ENCODE measurements around the gene DKK3. TPM values are rescaled to one million over a fixed set of nuclear protein-coding genes. Genes with fewer than 3 reads are reported as not detected.
A peak's percentile ranks its signal among the peaks of the same experiment; 100 is the strongest.

The DKK3 gene
- total RNA-seq, 1 experiment from 2014 or later = 129 TPM

- no peak for DNase-seq (ENCODE audit: low spot score)
Observed at GRCh38 chr11:12031856-12032544, 23.6 kb upstream of the DKK3 start.

GRCh38 chr11:12029738-12030363 lies 21.4 kb upstream of the DKK3 start:
- DNase-seq (ENCODE audit: low spot score) = no peak

DNA sequence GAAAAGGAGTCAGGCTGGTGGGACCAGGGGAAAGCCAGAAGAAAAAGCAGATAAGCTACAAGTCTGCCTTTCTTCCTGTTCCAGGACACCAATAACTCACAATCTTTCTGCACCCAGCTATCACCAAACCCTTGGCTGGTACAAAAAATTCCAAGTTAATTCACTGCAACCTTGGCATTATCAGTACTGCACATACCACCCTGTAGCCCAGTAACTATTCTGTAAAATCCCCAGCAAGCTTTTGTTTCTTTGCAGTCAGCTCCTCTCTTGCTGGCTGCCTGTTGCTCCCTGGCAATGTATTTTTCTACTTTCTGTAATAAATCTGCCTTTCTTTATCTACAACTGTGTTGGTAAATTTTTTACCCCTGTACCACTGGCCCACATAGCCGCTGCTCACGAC lies 20.7 kb upstream of the DKK3 start:
- DNase-seq (ENCODE audit: low spot score) = no peak

DNA sequence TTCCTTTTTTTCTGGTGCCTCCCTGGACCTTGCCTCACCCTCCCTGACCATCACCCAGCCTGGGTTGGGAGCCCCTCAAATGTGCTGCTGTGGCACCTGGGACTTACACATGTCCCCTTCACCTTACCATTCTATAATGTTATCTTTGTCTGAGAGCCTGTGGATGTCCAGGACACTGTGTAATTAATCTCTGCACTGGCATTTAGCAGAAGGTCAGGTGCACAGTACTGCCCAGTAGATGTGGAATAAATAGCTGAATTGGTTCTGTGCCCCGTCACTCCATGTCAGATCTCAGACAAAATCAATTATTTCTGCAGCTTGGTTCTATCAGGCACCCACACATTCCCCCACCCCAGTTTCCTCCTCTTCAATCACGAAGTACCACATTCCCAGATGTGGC lies 19.9 kb upstream of the DKK3 start:
- DNase-seq (ENCODE audit: low spot score) = no peak

DNA sequence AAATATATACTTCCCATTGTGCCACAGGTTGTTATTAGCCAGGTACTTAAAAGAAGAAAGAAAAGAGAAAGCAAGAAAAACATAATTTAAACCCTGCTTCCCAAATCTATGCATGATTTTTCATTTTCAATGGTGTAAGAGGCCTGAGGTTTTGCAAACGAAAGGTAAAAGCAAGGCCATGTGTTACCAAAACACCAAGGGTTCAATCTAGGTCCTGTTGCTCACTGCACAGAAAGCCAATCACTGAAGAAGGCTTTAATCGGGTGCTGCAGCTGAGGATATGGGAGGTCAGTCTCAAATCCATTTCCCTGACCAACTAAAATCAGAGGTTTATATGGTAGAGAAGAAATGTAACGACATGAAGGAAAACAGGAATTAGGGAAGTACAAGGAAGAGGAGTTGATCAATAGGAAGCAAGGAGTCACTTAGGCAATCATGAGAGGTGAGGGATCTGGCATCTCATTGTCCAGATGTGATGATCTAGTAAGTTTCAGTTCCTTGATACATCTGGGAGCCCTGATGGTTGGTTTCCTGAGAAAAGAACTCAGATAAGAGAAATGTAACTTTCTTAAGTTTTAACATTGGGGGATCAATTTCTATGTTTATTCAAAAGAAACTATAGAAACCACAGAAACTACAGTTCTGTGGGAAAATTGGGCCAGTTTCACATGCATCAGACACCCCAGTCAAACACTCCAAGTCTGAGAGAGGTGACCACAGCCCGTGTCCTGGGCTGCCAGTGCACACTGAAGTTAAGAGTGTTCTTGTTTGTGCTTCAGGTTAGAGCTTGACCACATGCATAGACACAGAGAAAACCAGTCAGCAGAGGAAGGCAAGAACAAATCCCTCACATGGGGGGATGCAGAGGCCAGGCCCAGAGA lies 18.1 kb upstream of the DKK3 start:
- DNase-seq (ENCODE audit: low spot score) = no peak

DNA sequence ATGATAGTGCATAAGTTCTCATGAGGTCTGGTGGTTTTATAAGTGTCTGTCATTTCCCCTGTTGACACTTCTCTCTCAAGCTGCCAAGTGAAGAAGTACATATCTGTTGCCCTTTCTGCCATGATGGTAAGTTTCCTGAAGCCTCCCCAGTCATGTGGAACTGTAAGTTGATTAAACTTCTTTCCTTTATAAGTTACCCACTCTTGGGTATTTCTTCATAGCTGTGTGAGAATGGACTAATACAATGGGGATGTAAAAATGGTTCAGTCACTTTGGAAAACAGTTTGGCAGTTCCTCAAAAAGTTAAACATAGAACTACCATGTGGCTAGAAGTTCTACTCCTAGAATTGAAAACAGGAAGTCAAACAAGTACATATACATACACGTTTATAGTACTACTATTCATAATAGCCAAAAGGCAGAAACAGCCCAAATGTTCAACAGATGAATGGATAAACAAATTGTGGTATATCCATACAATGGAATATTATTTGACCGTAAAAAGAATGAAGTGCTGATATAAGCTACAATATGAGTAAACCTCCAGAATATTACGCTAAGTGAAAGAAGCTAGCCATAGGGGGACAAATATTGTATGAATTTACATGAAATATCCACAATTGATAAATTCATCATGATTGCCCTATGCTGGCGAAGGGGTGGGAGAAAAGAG lies 16.0 kb upstream of the DKK3 start:
- no peak for DNase-seq (ENCODE audit: low spot score)

DNA sequence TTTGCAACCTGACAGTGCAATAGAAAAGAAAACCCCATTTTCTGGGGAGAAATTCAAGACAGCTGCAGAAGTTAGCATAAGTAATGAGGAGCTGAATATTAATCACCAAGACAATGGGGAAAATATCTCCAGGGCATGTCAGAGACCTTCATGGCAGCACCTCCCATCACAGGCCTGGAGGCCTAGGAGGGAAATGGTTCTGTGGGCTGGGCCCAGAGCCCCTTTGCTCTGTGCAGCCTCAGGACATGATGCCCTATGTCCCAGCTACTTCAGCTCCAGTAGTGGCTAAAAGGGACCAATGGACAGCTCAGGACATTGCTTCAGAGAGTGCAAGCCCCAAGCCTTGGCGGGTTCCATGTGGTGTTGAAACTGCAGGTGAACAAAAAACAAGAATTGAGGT lies 14.6 kb upstream of the DKK3 start:
- no peak for DNase-seq (ENCODE audit: low spot score)

GRCh38 chr11:12020546-12020945 lies 12.1 kb upstream of the DKK3 start:
- DNase-seq (ENCODE audit: low spot score) = no peak

DNA sequence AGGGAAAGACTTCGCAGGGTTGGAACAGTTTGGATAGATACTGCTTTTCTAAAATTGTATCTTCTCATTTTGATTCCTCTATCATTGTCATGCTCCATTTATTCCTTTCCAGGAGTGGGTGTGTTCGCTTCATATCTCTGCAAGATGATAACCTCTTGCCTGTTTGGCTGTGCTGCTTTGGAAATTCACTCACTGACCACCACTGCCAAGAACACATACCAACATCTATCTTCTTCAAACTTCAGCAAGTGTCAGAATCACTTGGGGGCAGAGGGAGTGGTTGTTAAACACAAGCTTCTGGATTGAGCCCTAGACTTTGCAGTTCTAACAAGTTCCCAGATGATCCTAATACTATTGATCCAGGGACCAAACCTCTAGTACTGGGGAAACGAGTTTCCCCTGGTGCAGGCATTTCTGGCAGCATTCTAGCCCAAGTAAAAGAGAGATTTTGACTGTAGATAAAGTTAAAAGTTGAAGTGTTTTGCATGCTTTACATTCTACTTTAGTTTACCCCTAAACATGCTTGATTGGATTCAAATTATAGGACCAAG lies 11.5 kb upstream of the DKK3 start:
- DNase-seq (ENCODE audit: low spot score) = no peak

- peak; percentile 81 for DNase-seq (ENCODE audit: low spot score)
Observed at GRCh38 chr11:12019337-12019736, 10.9 kb upstream of the DKK3 start.

GRCh38 chr11:12017865-12018453 lies 9.5 kb upstream of the DKK3 start:
- no peak for DNase-seq (ENCODE audit: low spot score)

- DNase-seq (ENCODE audit: low spot score) = no peak
Observed at GRCh38 chr11:12017243-12017678, 8.8 kb upstream of the DKK3 start.

- no peak for DNase-seq (ENCODE audit: low spot score)
Observed at GRCh38 chr11:12016246-12016645, 7.8 kb upstream of the DKK3 start.

DNA sequence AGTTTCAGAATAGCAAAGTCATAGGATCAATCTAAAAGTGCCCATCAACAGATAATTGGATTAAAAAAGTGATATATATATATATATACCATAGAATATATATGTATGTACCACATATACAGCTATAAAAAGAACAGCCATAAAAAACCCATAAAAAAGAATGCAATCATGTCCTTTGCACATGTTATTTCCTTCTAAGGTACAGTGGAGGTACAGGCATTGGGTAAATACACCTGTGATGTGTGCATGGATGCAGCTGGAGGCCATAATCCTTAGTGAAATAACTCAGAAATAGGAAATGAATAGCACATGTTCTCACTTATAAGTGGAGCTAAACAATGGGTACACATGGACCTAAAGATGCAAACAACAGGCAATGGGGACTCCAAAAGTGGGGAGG lies 7.1 kb upstream of the DKK3 start:
- DNase-seq (ENCODE audit: low spot score) = no peak

DNA sequence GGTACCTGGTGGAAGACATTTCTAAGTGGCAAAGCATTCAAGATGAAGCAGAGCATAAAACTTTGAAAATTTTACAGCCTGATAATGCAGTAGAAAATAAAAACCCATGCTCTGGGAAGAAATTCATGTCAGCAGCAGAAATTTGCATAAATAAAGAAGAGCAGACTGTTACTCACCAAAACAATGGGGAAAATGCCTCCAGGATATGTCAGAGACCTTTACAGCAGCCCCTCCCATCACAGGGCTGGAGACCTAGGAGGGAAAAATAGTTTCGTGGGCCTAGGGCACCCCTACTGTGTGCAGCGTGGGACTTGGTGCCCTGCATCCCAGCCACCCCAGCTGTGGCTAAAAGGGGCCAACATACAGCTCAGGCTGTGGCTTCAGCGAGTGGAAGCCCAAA lies 5.4 kb upstream of the DKK3 start:
- DNase-seq (ENCODE audit: low spot score) = no peak

GRCh38 chr11:12009617-12010321 lies 1.3 kb upstream of the DKK3 start:
- DNase-seq (ENCODE audit: low spot score) = no peak

GRCh38 chr11:12008790-12009616 lies 577 bp upstream of the DKK3 start:
- peak; percentile 46 for DNase-seq (ENCODE audit: low spot score)

DNA sequence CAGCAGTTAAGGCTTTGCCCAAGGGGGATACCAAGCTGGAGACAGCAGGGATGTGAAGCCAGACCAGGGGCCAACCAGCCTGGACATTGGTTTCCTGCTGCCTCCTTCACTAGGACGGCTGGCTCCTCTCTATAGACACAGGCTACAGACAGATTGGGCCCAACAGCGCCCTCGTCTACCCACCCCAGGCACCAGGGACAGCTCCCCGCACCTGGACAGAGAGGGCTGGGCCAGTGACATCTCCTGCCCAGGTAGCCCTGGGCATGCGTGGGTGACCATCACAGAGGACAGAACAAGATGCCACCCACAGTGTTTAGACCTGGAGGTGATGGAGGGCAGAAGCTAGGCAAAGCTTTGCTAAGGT lies 1.2 kb downstream of the DKK3 start:
- no peak for DNase-seq (ENCODE audit: low spot score)

- DNase-seq (ENCODE audit: low spot score) = no peak
Observed at GRCh38 chr11:12006552-12007229, 1.7 kb downstream of the DKK3 start.
